GM19463 (cell line): ENCODE data around the gene KMT2E.

Experiments
- ATAC-seq: cut with Tn5 transposase; IDR thresholded peaks from one replicate; pipeline ENCODE4 v1.9.1; 2021; ENCODE audit warnings: mild to moderate bottlenecking, moderate library complexity; ENCODE audit not compliant: unreplicated experiment

KMT2E gene

GRCh38 chr7:105122619-105123018 is 108.6 kb downstream of the KMT2E start:
- no peak for ATAC-seq

- no peak for ATAC-seq
Observed at GRCh38 chr7:105125745-105126144, 111.7 kb downstream of the KMT2E start.

GRCh38 chr7:105126436-105126975 is 112.5 kb downstream of the KMT2E start:
- ATAC-seq, result no peak

- ATAC-seq, result no peak
Observed at GRCh38 chr7:105127179-105127578, 113.2 kb downstream of the KMT2E start.

GRCh38 chr7:105130048-105130447 is 116.0 kb downstream of the KMT2E start:
- no peak for ATAC-seq

- ATAC-seq, result no peak
Observed at GRCh38 chr7:105130580-105130979, 116.6 kb downstream of the KMT2E start.

- peak; percentile 92 for ATAC-seq
Observed at GRCh38 chr7:105131033-105131656, 117.1 kb downstream of the KMT2E start.

- ATAC-seq, result no peak
Observed at GRCh38 chr7:105131890-105132289, 117.9 kb downstream of the KMT2E start.

- no peak for ATAC-seq
Observed at GRCh38 chr7:105132335-105132734, 118.3 kb downstream of the KMT2E start.

- ATAC-seq, result no peak
Observed at GRCh38 chr7:105132835-105133234, 118.8 kb downstream of the KMT2E start.

GRCh38 chr7:105133358-105133757 is 119.4 kb downstream of the KMT2E start:
- ATAC-seq, result no peak

GRCh38 chr7:105133986-105134655 is 120.1 kb downstream of the KMT2E start:
- ATAC-seq, result no peak

- ATAC-seq, result no peak
Observed at GRCh38 chr7:105136221-105136620, 122.2 kb downstream of the KMT2E start.

- ATAC-seq, result no peak
Observed at GRCh38 chr7:105137898-105138297, 123.9 kb downstream of the KMT2E start.

GRCh38 chr7:105139381-105139780 is 125.4 kb downstream of the KMT2E start:
- ATAC-seq, result no peak

GRCh38 chr7:105141068-105141467 is 127.1 kb downstream of the KMT2E start:
- no peak for ATAC-seq

- ATAC-seq, result no peak
Observed at GRCh38 chr7:105149827-105150226, 135.8 kb downstream of the KMT2E start.

GRCh38 chr7:105151152-105151551 is 137.1 kb downstream of the KMT2E start:
- ATAC-seq, result no peak

- no peak for ATAC-seq
Observed at GRCh38 chr7:105153531-105153930, 139.5 kb downstream of the KMT2E start.

- no peak for ATAC-seq
Observed at GRCh38 chr7:105154084-105154483, 140.1 kb downstream of the KMT2E start.

GRCh38 chr7:105156731-105157130 is 142.7 kb downstream of the KMT2E start:
- no peak for ATAC-seq

- no peak for ATAC-seq
Observed at GRCh38 chr7:105157278-105157677, 143.3 kb downstream of the KMT2E start.
